Activated B cell treated with CpG ODN at 0.5 μM for 24 hours (primary cell): ENCODE results near the gene VPS37B. TPM values are rescaled to one million over a fixed set of nuclear protein-coding genes. Genes with fewer than 3 reads are reported as not detected.

Source experiments
- ATAC-seq: fragments of 200-7000 bp; cut with Tn5 transposase; one replicate; pipeline ENCODE4 v1.10.0; 2021; ENCODE audit warnings: low read depth, mild to moderate bottlenecking, moderate library complexity
- CTCF ChIA-PET: fragments of 350-600 bp; sonication (Branson Sonifier 250); formaldehyde crosslinking; loops from one replicate; lab custom pipeline; 2021; ENCODE audit warnings: antibody characterized with exemption; lab: Charles Lee
- POLR2A ChIA-PET: fragments of 350-600 bp; sonication (Branson Sonifier 250); formaldehyde crosslinking; loops from one replicate; lab custom pipeline; 2021; ENCODE audit warnings: antibody characterized with exemption; lab: Charles Lee
- DNase-seq: peaks from one replicate; pipeline ENCODE4 v3.0.0; 2022
- H3K27ac Mint-ChIP-seq: one replicate; pipeline ENCODE4 v1.8.0; 2020; ENCODE audit warnings: mixed read lengths
- H3K27me3 Mint-ChIP-seq: one replicate; pipeline ENCODE4 v1.8.0; 2021; ENCODE audit warnings: mixed read lengths
- H3K36me3 Mint-ChIP-seq: one replicate; pipeline ENCODE4 v1.8.0; 2021; ENCODE audit warnings: low read depth, mixed read lengths
- H3K4me1 Mint-ChIP-seq: one replicate; pipeline ENCODE4 v1.8.0; 2021; ENCODE audit warnings: mixed read lengths
- H3K4me3 Mint-ChIP-seq: one replicate; pipeline ENCODE4 v1.8.0; 2020; ENCODE audit warnings: mild to moderate bottlenecking, mixed read lengths
- H3K9me3 Mint-ChIP-seq: one replicate; pipeline ENCODE4 v1.8.0; 2020; ENCODE audit warnings: mixed read lengths
- CTCF ChIP-seq: fragments of 200-600 bp; IDR thresholded peaks from one replicate; pipeline ENCODE4 v1.8.0; 2022; ENCODE audit warnings: antibody characterized with exemption, mild to moderate bottlenecking
- intact Hi-C: fragments of 100-400 bp; cut with micrococcal nuclease; formaldehyde crosslinking; loops from one replicate; pipeline ENCODE4 v1.15.1; 2024
- total RNA-seq: library from RNA; stranded (reverse); gene quantifications from 2 replicates; pipeline ENCODE4 v1.2.3, GENCODE V29; 2022

The VPS37B gene
- total RNA-seq, 1 donor from 2014 or later, result 54.1 TPM

- H3K27me3 Mint-ChIP-seq, result no peaks in the 10 kb centered on the region
- H3K4me3 Mint-ChIP-seq, result peak overlapping the region; percentile 35
- peaks cover 79% of the 10 kb centered on the region for H3K36me3 Mint-ChIP-seq
- peaks cover 88% of the 10 kb centered on the region for H3K4me1 Mint-ChIP-seq
- ChIA-PET POLR2A (interaction anchor here (0.6 to 4.5 kb wide), 7 partner anchors 12 to 444 kb away, joined by 3 to 47 read pairs (median 9); partner anchors contain the start of genes CCDC62 and VPS37B), CTCF (interaction anchor here (0.9 to 3.6 kb wide), 4 partner anchors 9 to 369 kb away, joined by 3 to 26 read pairs (median 17); no protein-coding TSS in a partner anchor)
- DNase-seq, result peak; percentile 12
- no peak for TF ChIP-seq CTCF
- intact Hi-C loops, result no loop called here
- peak overlapping the region; percentile 68 for H3K27ac Mint-ChIP-seq
- ATAC-seq, result no peak
- H3K9me3 Mint-ChIP-seq, result no peaks in the 10 kb centered on the region
Measured at GRCh38 chr12:122869207-122869973, 26.5 kb downstream of the VPS37B start.

GRCh38 chr12:122868471-122869177, 27.3 kb downstream of the VPS37B start:
- no peak for TF ChIP-seq CTCF
- no peak overlapping the region for H3K4me3 Mint-ChIP-seq
- ChIA-PET POLR2A (interaction anchor here (0.6 to 1.2 kb wide), 4 partner anchors 21 to 443 kb away, joined by 3 to 9 read pairs (median 4); no protein-coding TSS in a partner anchor), CTCF (no interaction called here)
- H3K9me3 Mint-ChIP-seq, result no peaks in the 10 kb centered on the region
- H3K36me3 Mint-ChIP-seq, result peaks cover 80% of the 10 kb centered on the region
- H3K4me1 Mint-ChIP-seq, result peaks cover 86% of the 10 kb centered on the region
- DNase-seq (peak; percentile 5), ATAC-seq (no peak)
- H3K27me3 Mint-ChIP-seq, result no peaks in the 10 kb centered on the region
- intact Hi-C loops, result no loop called here
- peak overlapping the region; percentile 57 for H3K27ac Mint-ChIP-seq

- H3K9me3 Mint-ChIP-seq, result no peaks in the 10 kb centered on the region
- H3K27ac Mint-ChIP-seq, result no peak overlapping the region
- CTCF ChIA-PET, result interaction anchor here (0.6 to 0.8 kb wide), 2 partner anchors 17 to 85 kb away, joined by 3 read pairs; no protein-coding TSS in a partner anchor
- POLR2A ChIA-PET, result interaction anchor here (0.6 to 1.1 kb wide), 4 partner anchors 12 to 85 kb away, joined by 3 to 4 read pairs (median 3); no protein-coding TSS in a partner anchor
- DNase-seq, result no peak
- H3K27me3 Mint-ChIP-seq, result no peaks in the 10 kb centered on the region
- TF ChIP-seq CTCF, result no peak
- intact Hi-C loops, result no loop called here
- no peak for ATAC-seq
- peaks cover 86% of the 10 kb centered on the region for H3K4me1 Mint-ChIP-seq
- H3K36me3 Mint-ChIP-seq, result peaks cover 80% of the 10 kb centered on the region
- no peak overlapping the region for H3K4me3 Mint-ChIP-seq
Measured at GRCh38 chr12:122867691-122868461, 28.0 kb downstream of the VPS37B start.

GRCh38 chr12:122866950-122867607, 28.8 kb downstream of the VPS37B start:
- DNase-seq (no peak), ATAC-seq (no peak)
- no peaks in the 10 kb centered on the region for H3K27me3 Mint-ChIP-seq
- peaks cover 84% of the 10 kb centered on the region for H3K4me1 Mint-ChIP-seq
- H3K27ac Mint-ChIP-seq, result no peak overlapping the region
- intact Hi-C loops, result no loop called here
- peaks cover 79% of the 10 kb centered on the region for H3K36me3 Mint-ChIP-seq
- H3K4me3 Mint-ChIP-seq, result no peak overlapping the region
- POLR2A ChIA-PET, result interaction anchor here (0.8 kb wide), 1 partner anchor 13 kb away, joined by 3 read pairs; no protein-coding TSS in a partner anchor
- H3K9me3 Mint-ChIP-seq, result no peaks in the 10 kb centered on the region
- CTCF ChIA-PET, result interaction anchor here (0.6 to 0.8 kb wide), 2 partner anchors 86 to 287 kb away, joined by 3 to 5 read pairs; no protein-coding TSS in a partner anchor
- no peak for TF ChIP-seq CTCF
